LNCAP (cell line): ENCODE data around the gene EBF4.

ENCODE experiments used
- CTCF ChIP-seq: fragments of 450-650 bp; IDR thresholded peaks from 2 replicates; pipeline ENCODE4 v1.5.1; 2017; ENCODE audit warnings: mild to moderate bottlenecking

The EBF4 gene, protein sequence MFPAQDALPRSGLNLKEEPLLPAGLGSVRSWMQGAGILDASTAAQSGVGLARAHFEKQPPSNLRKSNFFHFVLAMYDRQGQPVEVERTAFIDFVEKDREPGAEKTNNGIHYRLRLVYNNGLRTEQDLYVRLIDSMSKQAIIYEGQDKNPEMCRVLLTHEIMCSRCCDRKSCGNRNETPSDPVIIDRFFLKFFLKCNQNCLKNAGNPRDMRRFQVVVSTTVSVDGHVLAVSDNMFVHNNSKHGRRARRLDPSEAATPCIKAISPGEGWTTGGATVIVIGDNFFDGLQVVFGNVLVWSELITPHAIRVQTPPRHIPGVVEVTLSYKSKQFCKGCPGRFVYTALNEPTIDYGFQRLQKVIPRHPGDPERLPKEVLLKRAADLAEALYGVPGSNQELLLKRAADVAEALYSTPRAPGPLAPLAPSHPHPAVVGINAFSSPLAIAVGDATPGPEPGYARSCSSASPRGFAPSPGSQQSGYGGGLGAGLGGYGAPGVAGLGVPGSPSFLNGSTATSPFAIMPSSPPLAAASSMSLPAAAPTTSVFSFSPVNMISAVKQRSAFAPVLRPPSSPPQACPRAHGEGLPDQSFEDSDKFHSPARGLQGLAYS

DNA sequence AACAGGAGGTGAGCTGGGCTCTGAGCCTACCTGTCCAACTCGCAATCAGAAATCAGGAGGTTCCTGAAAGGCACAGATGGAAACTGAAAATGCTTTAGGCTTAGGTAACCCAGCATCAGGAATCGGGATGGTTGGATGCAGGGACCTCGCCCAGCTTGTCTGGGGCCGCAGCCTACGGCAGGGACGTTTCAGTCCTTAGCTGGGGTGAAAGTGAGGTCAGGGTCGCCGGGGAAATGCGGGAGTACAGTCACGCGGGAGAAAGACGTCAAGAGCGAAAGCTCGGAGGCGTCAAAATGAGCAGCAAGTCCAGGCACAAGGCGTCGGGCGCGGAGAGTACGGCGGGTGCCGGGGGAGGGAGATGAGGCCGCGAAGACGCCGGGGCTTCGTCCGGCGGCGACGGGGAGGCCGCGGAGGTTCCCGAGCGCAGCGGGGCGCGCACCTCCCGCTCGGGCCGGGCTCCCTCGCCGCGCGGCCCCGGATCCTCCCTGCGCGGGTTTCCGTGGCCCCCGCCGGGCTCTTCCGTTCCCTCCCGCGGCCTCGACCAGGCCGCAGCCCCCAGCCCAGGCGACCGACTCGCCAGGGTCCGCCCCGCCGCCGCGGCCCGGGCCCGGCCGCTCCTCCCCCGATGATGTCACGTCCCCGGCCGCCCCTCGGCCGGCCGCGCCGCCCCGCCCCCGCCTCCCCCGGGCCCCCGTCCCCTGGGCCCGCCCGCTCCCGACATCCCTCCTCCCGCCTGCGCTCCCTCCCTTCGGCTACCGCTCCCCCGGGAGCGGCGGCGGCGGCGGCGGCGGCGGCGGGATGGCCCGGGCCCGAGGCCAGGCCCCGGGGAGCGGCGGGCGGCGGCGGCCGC is at the start of gene EBF4:
TSS of gene EBF4 (plus strand) at position 745 of the 850 bp plus-strand sequence. CDS start 866 bp downstream, outside the sequence.
- TF ChIP-seq CTCF, result no peak

DNA sequence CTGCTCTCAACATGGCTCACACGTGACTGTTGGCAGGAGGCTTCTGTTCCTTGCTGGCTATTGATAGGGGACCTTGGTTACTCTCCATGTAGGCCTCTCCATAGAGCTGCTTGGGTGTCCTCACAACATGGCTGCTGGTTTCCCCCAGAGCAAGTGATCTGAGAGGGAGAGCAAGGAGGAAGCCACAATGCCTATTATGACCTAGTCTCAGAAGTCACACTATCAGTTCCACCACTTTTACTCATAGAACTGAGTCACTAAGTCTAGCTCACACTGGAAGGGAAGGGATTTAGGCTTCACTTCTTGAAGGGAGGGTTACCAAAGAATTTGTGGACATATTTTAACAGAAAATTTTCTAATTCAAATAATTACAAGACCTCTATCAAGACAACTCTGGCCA is 48.9 kb upstream of the EBF4 start:
- no peak for TF ChIP-seq CTCF

DNA sequence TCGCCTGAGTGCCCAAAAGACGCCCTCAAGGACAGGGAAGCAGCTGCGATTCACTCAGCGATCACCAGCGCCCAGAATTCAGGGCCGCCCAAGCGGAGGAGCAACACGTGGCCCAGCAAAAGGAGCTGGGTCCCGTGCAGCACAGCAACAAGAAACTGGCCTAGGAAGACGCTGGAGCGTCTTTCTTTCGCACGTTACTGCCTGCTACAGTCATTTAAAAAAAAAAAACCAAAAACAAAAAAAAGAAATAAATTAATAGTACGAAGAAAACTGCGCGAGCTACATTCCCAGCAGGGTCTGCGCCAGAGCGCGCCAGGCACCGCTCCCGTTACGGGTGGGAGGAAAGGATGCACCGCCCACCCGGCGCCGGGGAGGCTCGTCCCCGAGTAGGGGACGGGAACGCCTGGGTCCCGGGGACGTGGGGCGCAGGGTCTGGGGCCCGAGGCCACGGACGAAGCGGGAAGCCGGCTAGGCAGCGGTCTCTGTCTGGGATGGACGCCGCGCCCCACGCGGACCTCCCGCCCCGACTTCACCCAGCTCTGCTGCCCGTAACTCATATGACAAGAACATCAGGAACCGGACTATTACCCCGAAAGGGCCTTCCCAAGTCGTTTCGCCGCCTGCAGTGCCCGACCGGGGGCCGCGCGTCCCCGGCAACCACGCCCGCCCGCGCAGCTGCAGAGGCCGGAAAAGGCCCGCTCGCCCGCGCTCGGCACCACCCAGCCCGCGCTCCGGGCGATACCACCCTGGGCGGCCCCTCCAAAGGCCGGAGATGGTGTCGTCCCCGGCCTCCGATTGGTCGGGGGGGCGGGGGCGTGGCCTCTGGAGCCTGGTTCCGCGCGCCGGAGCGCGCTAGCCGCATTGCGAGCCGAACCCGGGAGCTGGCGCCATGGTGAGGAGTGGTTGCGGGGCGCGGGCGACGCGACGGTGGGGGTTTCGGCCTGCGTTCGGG is 40.5 kb upstream of the EBF4 start, which contains the start of gene NOP56:
TSS of gene NOP56 (plus strand) at position 861 of the 952 bp plus-strand sequence. CDS start at position 890, 29 bp downstream.
- TF ChIP-seq CTCF, result no peak

DNA sequence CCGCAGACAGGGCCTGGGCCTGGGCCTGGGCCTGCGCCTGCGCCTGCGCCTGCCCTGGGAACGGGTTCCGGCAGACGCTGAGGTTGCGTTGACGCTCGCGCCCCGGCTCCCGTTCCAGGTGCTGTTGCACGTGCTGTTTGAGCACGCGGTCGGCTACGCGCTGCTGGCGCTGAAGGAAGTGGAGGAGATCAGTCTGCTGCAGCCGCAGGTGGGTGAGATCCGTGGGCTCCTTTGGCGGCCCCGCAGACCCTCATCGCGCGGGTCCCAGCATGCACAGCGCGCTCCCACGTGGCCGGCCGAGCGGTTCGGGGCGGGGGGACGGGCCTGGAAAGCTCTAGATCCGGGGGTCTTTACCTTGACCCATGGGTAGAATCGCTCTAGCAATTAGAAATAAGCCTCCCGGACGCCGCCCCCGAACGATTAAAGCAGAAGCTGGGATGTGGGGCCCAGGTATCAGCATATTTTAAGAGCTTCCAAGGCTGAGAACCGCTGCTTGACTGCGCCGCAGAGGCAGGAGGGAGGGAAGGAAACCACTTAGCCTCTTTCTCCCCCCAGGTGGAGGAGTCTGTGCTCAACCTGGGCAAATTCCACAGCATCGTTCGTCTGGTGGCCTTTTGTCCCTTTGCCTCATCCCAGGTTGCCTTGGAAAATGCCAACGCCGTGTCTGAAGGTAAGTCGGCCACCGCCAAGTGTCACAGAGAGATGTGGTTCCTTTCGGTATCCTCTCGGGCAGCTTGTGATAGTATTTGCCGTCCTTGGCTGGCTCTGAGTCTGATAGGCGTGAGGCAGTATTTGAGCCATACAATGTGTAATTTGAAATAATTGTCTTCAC is 39.6 kb upstream of the EBF4 start:
- no peak for TF ChIP-seq CTCF

DNA sequence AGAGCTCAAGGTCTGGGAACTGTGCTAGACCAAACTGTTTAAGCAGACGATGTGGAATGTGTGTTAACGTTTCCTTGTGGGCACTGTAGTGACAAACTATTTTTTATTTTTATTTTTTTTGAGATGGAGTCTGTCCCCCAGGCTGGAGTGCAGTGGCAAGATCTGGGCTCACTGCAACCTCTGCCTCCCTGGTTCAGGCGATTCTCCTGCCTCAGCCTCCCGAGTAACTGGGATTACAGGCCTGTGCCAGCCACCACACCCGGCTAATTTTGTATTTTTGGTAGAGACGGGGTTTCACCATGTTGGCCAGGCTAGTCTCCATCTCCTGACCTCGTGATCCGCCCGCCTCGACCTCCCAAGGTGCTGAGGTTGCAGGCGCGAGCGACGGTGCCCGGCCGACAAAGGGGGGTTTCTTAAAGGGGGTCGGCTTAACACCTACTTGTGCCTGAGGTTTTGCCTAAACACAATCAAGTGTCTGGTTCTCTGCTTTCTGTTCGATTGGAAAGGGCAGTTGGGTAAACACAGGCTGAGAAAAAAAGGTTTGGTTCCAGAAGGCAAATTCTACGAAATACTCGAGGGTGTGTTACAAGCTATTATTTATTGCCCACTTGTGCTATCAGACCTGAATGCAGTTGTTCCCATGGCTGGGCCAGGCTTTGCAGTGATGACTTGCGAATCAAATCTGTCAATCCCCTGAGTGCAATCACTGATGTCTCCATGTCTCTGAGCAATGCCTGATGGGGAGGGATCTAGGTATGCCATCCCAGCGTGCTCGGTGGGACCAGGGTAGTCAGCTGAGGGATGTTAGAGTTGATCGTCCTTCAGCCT is 38.8 kb upstream of the EBF4 start:
- TF ChIP-seq CTCF, result no peak

DNA sequence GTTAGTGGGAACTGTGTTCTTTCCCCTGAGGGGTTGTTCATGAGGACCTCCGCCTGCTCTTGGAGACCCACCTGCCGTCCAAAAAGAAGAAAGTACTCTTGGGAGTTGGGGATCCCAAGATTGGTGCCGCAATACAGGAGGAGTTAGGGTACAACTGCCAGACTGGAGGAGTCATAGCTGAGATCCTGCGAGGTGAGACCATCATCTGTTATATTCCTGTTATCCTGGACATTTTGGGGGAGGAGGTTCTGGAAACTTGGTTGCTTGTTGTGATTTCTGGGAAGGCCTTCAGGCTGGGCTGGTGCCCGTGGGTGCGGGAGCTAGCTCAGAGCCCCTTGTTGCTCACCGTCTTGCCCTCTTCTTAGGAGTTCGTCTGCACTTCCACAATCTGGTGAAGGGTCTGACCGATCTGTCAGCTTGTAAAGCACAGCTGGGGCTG is 38.2 kb upstream of the EBF4 start:
- TF ChIP-seq CTCF, result no peak
